ENCODE data around the gene DOK4. TPM values are rescaled to one million over a fixed set of nuclear protein-coding genes. Genes with fewer than 3 reads are reported as not detected.

The DOK4 gene
- total and polyA plus RNA-seq, 4 donors = 7.8 to 24.6 (median 18.1) TPM

DNA sequence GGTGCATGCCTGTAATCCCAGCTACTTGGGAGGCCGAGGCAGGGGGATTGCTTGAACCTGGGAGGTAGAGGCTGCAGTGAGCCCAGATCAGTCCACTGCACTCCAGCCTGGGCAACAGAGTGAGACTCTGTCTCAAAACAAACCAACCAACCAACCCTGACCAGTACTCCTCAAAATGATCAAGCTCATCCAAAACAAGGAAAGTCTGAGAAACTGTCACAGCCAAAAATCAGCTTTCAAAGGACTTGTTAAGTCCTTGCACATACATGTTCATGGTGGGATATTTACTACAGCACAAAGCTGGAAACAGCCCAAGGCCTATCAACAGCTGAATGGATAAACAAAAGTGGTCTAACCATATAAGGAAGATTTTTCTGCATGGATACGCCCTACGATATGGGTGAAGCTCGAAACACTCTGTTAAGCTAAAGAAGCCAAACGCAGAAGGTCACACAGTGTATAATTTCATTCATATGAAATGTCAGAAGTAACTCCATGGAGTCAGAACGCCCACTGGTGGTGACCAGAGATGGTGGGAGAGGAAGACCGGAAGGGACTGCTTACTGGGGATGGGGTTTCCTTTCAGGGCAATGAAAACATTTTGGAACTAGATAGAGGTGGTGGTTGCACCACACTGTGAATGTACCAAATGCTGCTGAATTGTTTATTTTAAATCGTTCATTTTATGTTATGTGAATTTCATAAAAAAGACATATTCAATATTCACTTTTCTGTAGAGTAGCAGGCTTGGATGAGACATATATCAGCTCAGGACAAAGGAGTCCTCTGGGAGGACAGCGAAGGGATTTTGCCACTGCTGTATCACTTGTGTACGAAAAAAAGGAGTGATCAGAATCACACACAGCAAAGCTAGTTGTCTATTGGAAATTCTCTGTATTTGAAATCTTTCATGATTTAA is 64.0 kb downstream of the DOK4 start:
- H3K36me3 ChIP-seq (ENCODE audit: control insufficient read depth in 4 of 4, insufficient read depth in 3 of 4, low read depth in 1 of 4, low read length in 3 of 4) = no peaks in the 10 kb centered on the region
- no peak overlapping the region for H3K27ac ChIP-seq (ENCODE audit: low read depth in 1 of 2, low read length in 2 of 2)
- no peak overlapping the region for H3K9ac ChIP-seq (ENCODE audit: low read depth in 1 of 2, low read length in 2 of 2)
- 59% methylated on average over 10 of the region's 10 CpGs for whole genome bisulfite sequencing
- H3K27me3 ChIP-seq (ENCODE audit: control insufficient read depth in 4 of 4, insufficient read depth in 4 of 4, low read length in 3 of 4) = no peaks in the 10 kb centered on the region
- H3K4me1 ChIP-seq (ENCODE audit: control insufficient read depth in 4 of 4, insufficient read depth in 4 of 4, low read length in 3 of 4) = peaks cover 1 to 16% (median 12%) of the 10 kb centered on the region in 4 donors
- TF ChIP-seq, protein P1, sequence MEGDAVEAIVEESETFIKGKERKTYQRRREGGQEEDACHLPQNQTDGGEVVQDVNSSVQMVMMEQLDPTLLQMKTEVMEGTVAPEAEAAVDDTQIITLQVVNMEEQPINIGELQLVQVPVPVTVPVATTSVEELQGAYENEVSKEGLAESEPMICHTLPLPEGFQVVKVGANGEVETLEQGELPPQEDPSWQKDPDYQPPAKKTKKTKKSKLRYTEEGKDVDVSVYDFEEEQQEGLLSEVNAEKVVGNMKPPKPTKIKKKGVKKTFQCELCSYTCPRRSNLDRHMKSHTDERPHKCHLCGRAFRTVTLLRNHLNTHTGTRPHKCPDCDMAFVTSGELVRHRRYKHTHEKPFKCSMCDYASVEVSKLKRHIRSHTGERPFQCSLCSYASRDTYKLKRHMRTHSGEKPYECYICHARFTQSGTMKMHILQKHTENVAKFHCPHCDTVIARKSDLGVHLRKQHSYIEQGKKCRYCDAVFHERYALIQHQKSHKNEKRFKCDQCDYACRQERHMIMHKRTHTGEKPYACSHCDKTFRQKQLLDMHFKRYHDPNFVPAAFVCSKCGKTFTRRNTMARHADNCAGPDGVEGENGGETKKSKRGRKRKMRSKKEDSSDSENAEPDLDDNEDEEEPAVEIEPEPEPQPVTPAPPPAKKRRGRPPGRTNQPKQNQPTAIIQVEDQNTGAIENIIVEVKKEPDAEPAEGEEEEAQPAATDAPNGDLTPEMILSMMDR (IDR thresholded peaks at IDR 0.05; ENCODE audit: low read depth, low read length, missing input control) = peak; percentile 54
- no peak for TF ChIP-seq TAF1 (conservative IDR thresholded peaks at IDR 0.05)
- no peak for TF ChIP-seq FOXA2 (IDR thresholded peaks at IDR 0.05)
- no peak for TF ChIP-seq HNF4G (IDR thresholded peaks at IDR 0.05)
- TF ChIP-seq, protein P2, sequence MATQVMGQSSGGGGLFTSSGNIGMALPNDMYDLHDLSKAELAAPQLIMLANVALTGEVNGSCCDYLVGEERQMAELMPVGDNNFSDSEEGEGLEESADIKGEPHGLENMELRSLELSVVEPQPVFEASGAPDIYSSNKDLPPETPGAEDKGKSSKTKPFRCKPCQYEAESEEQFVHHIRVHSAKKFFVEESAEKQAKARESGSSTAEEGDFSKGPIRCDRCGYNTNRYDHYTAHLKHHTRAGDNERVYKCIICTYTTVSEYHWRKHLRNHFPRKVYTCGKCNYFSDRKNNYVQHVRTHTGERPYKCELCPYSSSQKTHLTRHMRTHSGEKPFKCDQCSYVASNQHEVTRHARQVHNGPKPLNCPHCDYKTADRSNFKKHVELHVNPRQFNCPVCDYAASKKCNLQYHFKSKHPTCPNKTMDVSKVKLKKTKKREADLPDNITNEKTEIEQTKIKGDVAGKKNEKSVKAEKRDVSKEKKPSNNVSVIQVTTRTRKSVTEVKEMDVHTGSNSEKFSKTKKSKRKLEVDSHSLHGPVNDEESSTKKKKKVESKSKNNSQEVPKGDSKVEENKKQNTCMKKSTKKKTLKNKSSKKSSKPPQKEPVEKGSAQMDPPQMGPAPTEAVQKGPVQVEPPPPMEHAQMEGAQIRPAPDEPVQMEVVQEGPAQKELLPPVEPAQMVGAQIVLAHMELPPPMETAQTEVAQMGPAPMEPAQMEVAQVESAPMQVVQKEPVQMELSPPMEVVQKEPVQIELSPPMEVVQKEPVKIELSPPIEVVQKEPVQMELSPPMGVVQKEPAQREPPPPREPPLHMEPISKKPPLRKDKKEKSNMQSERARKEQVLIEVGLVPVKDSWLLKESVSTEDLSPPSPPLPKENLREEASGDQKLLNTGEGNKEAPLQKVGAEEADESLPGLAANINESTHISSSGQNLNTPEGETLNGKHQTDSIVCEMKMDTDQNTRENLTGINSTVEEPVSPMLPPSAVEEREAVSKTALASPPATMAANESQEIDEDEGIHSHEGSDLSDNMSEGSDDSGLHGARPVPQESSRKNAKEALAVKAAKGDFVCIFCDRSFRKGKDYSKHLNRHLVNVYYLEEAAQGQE (IDR thresholded peaks at IDR 0.05) = no peak
- TF ChIP-seq RAD21 (IDR thresholded peaks at IDR 0.05) = peak; percentile 74 to 88
- H3K9me3 ChIP-seq (ENCODE audit: control insufficient read depth in 4 of 4, low read length in 3 of 4) = no peaks in the 10 kb centered on the region
- no peak overlapping the region for H3K4me3 ChIP-seq (ENCODE audit: low read depth in 1 of 3, low read length in 3 of 3)
- no peak for DNase-seq (ENCODE audit: low spot score)

Other genes starting within 250 kb of the DOK4 start
- 10 to 100 TPM; 19.9 to 33.6 TPM for gene ARL2BP, start 241.2 kb downstream of the DOK4 start, total RNA-seq
- gene ARL2BP, start 241.2 kb downstream of the DOK4 start, polyA plus RNA-seq = 10 to 100 TPM; 13.4 to 18.4 TPM
- 1 to 10 TPM; 1.4 to 2.7 TPM for gene PLLP, start 201.8 kb downstream of the DOK4 start, total RNA-seq
- gene PLLP, start 201.8 kb downstream of the DOK4 start, polyA plus RNA-seq = 1 to 10 TPM; 2.6 to 5.2 TPM
- gene CCL22, start 127.7 kb downstream of the DOK4 start, total RNA-seq = under 1 TPM in 1 of 2 donors, not detected in 1; 0.09 TPM
- under 1 TPM in 1 of 2 donors, not detected in 1; 0.02 TPM for gene CCL22, start 127.7 kb downstream of the DOK4 start, polyA plus RNA-seq
- gene CX3CL1, start 114.0 kb downstream of the DOK4 start, total RNA-seq = 1 to 10 TPM; 4.8 to 5.9 TPM
- 1 to 10 TPM; 2.5 to 5.5 TPM for gene CX3CL1, start 114.0 kb downstream of the DOK4 start, polyA plus RNA-seq
- not detected for gene CCL17, start 81.7 kb downstream of the DOK4 start, total RNA-seq
- gene CCL17, start 81.7 kb downstream of the DOK4 start, polyA plus RNA-seq = not detected
- 10 to 100 TPM; 19.5 to 23.9 TPM for gene CIAPIN1, start 39.1 kb downstream of the DOK4 start, total RNA-seq
- gene CIAPIN1, start 39.1 kb downstream of the DOK4 start, polyA plus RNA-seq = 10 to 100 TPM; 22.9 to 32.7 TPM
- 10 to 100 TPM; 21.0 to 81.5 TPM for gene COQ9, start 39.0 kb downstream of the DOK4 start, total RNA-seq
- 10 to 100 TPM; 50.2 to 65.8 TPM for gene COQ9, start 39.0 kb downstream of the DOK4 start, polyA plus RNA-seq
- 10 to 100 TPM; 61.7 to 68.0 TPM for gene POLR2C, start 23.8 kb downstream of the DOK4 start, total RNA-seq
- 10 to 100 TPM; 25.4 to 40.9 TPM for gene POLR2C, start 23.8 kb downstream of the DOK4 start, polyA plus RNA-seq
- gene CCDC102A, start 50.1 kb upstream of the DOK4 start, total RNA-seq = 1 to 10 TPM; 2.3 to 2.6 TPM
- 1 to 10 TPM in 1 of 2 donors, under 1 TPM in 1; 0.36 to 1.0 TPM for gene CCDC102A, start 50.1 kb upstream of the DOK4 start, polyA plus RNA-seq
- gene ADGRG5, start 56.1 kb upstream of the DOK4 start, total RNA-seq = under 1 TPM; 0.33 to 0.37 TPM
- gene ADGRG5, start 56.1 kb upstream of the DOK4 start, polyA plus RNA-seq = under 1 TPM; 0.10 to 0.24 TPM
- 1 to 10 TPM; 2.3 to 3.3 TPM for gene ADGRG1, start 142.1 kb upstream of the DOK4 start, total RNA-seq
- gene ADGRG1, start 142.1 kb upstream of the DOK4 start, polyA plus RNA-seq = 1 to 10 TPM; 1.7 to 1.8 TPM
- 1 to 10 TPM; 1.4 to 3.2 TPM for gene ADGRG3, start 181.8 kb upstream of the DOK4 start, total RNA-seq
- gene ADGRG3, start 181.8 kb upstream of the DOK4 start, polyA plus RNA-seq = under 1 TPM; 0.52 to 0.63 TPM
- gene DRC7, start 208.3 kb upstream of the DOK4 start, total RNA-seq = 1 to 10 TPM in 1 of 2 donors, under 1 TPM in 1; 0.08 to 1.8 TPM
- under 1 TPM in 1 of 2 donors, not detected in 1; 0.06 TPM for gene DRC7, start 208.3 kb upstream of the DOK4 start, polyA plus RNA-seq
- 10 to 100 TPM in 1 of 2 donors, 1 to 10 TPM in 1; 7.6 to 16.4 TPM for gene KATNB1, start 249.3 kb upstream of the DOK4 start, total RNA-seq
- gene KATNB1, start 249.3 kb upstream of the DOK4 start, polyA plus RNA-seq = 1 to 10 TPM; 4.5 to 7.4 TPM